ENCODE measurements around the gene FBL. TPM values are rescaled to one million over a fixed set of nuclear protein-coding genes. Genes with fewer than 3 reads are reported as not detected.

The FBL gene
- total RNA-seq, 1 donor from 2014 or later = 250 TPM

DNA sequence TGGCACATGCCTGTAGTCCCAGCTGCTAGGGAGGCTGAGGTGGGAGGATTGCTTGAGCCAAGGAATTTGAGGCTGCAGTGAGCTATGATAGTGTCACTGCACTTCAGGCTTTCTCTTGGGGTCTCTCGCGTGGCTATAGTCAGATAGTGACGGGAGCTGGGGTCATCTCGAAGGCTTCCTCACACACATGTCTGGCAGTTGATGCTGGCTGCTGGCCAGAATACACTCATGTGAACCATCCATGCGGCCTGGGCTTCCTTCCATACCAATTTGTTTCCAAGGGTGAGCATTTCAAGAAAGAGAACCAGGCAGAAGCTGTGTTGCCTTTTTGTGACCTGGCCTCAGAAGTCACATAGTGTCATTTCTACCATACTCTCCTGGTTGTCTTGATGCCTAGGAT is 41.1 kb downstream of the FBL start:
- no peaks in the 10 kb centered on the region for H3K9me3 Mint-ChIP-seq (ENCODE audit: low read depth)
- H3K27ac Mint-ChIP-seq = no peak overlapping the region
- H3K27me3 Mint-ChIP-seq = peaks cover 9% of the 10 kb centered on the region
- TF ChIP-seq, protein P1, sequence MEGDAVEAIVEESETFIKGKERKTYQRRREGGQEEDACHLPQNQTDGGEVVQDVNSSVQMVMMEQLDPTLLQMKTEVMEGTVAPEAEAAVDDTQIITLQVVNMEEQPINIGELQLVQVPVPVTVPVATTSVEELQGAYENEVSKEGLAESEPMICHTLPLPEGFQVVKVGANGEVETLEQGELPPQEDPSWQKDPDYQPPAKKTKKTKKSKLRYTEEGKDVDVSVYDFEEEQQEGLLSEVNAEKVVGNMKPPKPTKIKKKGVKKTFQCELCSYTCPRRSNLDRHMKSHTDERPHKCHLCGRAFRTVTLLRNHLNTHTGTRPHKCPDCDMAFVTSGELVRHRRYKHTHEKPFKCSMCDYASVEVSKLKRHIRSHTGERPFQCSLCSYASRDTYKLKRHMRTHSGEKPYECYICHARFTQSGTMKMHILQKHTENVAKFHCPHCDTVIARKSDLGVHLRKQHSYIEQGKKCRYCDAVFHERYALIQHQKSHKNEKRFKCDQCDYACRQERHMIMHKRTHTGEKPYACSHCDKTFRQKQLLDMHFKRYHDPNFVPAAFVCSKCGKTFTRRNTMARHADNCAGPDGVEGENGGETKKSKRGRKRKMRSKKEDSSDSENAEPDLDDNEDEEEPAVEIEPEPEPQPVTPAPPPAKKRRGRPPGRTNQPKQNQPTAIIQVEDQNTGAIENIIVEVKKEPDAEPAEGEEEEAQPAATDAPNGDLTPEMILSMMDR (IDR thresholded peaks at IDR 0.05; ENCODE audit: unreplicated experiment) = no peak
- H3K4me1 Mint-ChIP-seq (ENCODE audit: low read depth) = peaks cover 5% of the 10 kb centered on the region
- H3K36me3 Mint-ChIP-seq (ENCODE audit: insufficient read depth) = no peaks in the 10 kb centered on the region
- no peak for DNase-seq (ENCODE audit: low spot score, unreplicated experiment)
- no peak overlapping the region for H3K4me3 Mint-ChIP-seq (ENCODE audit: low read depth)

DNA sequence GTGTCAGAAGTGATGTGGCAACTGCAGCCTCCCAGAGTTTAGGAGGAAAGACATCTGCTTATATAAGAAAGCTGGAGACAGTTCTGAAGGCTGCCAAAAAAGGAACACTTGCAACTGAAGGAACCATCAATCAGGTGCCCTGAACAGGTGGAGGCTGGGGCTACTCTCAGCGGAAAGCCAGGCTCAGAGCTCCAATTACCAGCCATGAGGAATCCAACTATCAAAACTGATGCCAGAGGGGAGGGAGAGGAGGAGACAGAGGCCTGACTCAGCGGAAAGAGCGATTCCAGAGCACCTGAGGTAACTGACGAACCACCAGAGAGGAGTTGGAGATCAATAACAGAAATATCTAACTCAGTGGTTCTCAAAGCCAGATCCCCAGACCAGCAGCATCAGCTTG is 43.2 kb downstream of the FBL start:
- no peak for DNase-seq (ENCODE audit: low spot score, unreplicated experiment)
- H3K4me3 Mint-ChIP-seq (ENCODE audit: low read depth) = no peak overlapping the region

DNA sequence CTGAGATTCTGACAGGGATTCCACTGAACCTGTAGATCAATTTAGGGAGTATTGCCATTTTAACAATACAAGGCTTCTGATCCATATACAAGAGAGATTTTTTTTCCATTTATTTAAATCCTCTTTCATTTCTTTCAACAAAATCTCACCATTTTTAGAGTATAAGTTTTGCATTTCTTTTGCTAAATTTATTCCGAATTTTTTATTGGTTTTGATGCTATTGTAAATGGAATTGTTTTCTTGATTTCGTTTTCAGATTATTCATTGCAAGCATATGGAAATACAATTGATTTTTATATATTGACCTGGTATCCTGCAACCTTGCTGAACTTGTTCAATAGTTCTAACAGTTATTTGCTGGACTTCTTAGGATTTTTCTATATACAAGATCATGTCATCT is 49.1 kb downstream of the FBL start:
- Mint-ChIP-seq H3K27me3 (peaks cover 22% of the 10 kb centered on the region), H3K4me3 (ENCODE audit: low read depth) (no peak overlapping the region), H3K4me1 (ENCODE audit: low read depth) (no peaks in the 10 kb centered on the region), H3K36me3 (ENCODE audit: insufficient read depth) (no peaks in the 10 kb centered on the region), H3K9me3 (ENCODE audit: low read depth) (no peaks in the 10 kb centered on the region), H3K27ac (no peak overlapping the region)
- TF ChIP-seq, protein P1 (IDR thresholded peaks at IDR 0.05; ENCODE audit: unreplicated experiment) = no peak
- no peak for DNase-seq (ENCODE audit: low spot score, unreplicated experiment)

More for the DNA sequence above, 43.2 kb downstream of the FBL start:
- H3K4me1 Mint-ChIP-seq (ENCODE audit: low read depth) = peaks cover 5% of the 10 kb centered on the region
- no peaks in the 10 kb centered on the region for H3K36me3 Mint-ChIP-seq (ENCODE audit: insufficient read depth)
- H3K9me3 Mint-ChIP-seq (ENCODE audit: low read depth) = no peaks in the 10 kb centered on the region
- peaks cover 7% of the 10 kb centered on the region for H3K27me3 Mint-ChIP-seq
- TF ChIP-seq, protein P1 (IDR thresholded peaks at IDR 0.05; ENCODE audit: unreplicated experiment) = no peak
- no peak overlapping the region for H3K27ac Mint-ChIP-seq

DNA sequence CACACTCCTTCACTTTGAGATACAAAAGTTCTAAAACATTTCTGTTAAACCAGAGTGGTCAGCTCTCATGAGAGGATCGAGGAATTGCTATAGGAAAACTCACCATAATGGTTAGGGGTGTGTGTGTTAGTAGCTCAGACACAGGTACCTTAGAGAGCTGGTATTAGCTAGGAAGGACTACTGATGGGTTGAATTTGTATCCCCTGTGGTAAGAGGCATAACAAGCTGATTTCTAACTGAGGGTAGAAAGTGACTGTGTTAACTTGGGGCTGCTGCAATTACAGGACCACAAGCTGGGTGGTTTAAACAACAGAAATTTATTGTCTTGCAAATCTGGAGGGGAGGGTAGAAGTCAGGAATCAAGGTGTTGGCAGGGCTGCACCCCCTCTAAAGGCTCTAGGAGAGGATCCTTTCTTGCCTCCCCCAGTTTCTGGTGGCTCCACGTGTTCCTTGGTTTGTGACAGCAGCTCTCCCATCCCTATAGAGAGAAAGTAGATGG is 50.1 kb downstream of the FBL start:
- Mint-ChIP-seq H3K27me3 (peaks cover 22% of the 10 kb centered on the region), H3K4me3 (ENCODE audit: low read depth) (no peak overlapping the region)

DNA sequence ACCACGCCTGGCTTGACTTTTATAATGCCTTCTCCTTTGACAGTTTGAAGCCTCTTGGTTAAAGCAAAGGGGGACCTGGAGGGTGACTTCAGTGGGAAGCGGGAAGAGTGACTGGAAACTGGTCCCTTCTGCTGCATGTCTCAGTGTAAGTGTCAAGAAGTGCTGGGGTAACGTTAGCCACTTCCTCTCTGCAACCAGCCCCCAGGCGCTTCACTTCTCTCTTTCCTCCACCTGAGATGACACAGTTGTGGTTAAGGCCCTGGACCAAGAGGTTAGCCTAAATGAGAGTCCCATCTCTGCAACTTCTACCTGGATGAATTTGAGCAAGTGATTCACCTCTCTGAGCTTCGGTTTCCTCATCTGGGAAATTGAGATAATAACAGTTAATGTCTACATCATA is 51.2 kb downstream of the FBL start:
- no peaks in the 10 kb centered on the region for H3K36me3 Mint-ChIP-seq (ENCODE audit: insufficient read depth)
- no peaks in the 10 kb centered on the region for H3K9me3 Mint-ChIP-seq (ENCODE audit: low read depth)
- H3K4me1 Mint-ChIP-seq (ENCODE audit: low read depth) = no peaks in the 10 kb centered on the region
- no peak for DNase-seq (ENCODE audit: low spot score, unreplicated experiment)
- H3K27ac Mint-ChIP-seq = no peak overlapping the region
- no peak overlapping the region for H3K4me3 Mint-ChIP-seq (ENCODE audit: low read depth)
- TF ChIP-seq, protein P1 (IDR thresholded peaks at IDR 0.05; ENCODE audit: unreplicated experiment) = no peak
- H3K27me3 Mint-ChIP-seq = peaks cover 22% of the 10 kb centered on the region

More for the DNA sequence above, 50.1 kb downstream of the FBL start:
- no peaks in the 10 kb centered on the region for H3K9me3 Mint-ChIP-seq (ENCODE audit: low read depth)
- no peaks in the 10 kb centered on the region for H3K4me1 Mint-ChIP-seq (ENCODE audit: low read depth)
- H3K27ac Mint-ChIP-seq = no peak overlapping the region
- no peaks in the 10 kb centered on the region for H3K36me3 Mint-ChIP-seq (ENCODE audit: insufficient read depth)
- no peak for DNase-seq (ENCODE audit: low spot score, unreplicated experiment)
- TF ChIP-seq, protein P1 (IDR thresholded peaks at IDR 0.05; ENCODE audit: unreplicated experiment) = no peak
